Measurements from ENCODE around the gene SETD2.

SETD2 gene

GRCh38 chr3:46995901-46996562 lies 167.9 kb downstream of the SETD2 start:
- H3K79me1 ChIP-seq (ENCODE audit: low read length), result no peaks in the 10 kb centered on the region
- no peak overlapping the region for H3K18ac ChIP-seq (ENCODE audit: low read length)
- no peak overlapping the region for H3K4ac ChIP-seq (ENCODE audit: low read depth, low read length)
- WGBS (ENCODE audit: extremely low coverage, insufficient coverage, low lambda C conversion rate), result no CpG with 5 or more reads among the region's 22 CpGs
- H3K9ac ChIP-seq (ENCODE audit: low read length), result no peak overlapping the region
- no peak overlapping the region for H4K5ac ChIP-seq (ENCODE audit: low read length)
- no peak overlapping the region for H3K27ac ChIP-seq (ENCODE audit: low read depth, low read length)
- no peak overlapping the region for H2BK120ac ChIP-seq (ENCODE audit: low read depth, low read length)
- DNase-seq, result no peak
- no peak overlapping the region for H2BK15ac ChIP-seq (replicated peaks; ENCODE audit: low read depth)
- H3K36me3 ChIP-seq (ENCODE audit: control insufficient read depth, insufficient read depth, low read length), result no peaks in the 10 kb centered on the region
- H3K4me2 ChIP-seq (ENCODE audit: low read length), result no peak overlapping the region
- no peak overlapping the region for H3K23ac ChIP-seq (ENCODE audit: low read length)
- no peak overlapping the region for H2BK5ac ChIP-seq (ENCODE audit: low read length)
- H4K8ac ChIP-seq (ENCODE audit: low read depth, low read length), result no peak overlapping the region
- no peaks in the 10 kb centered on the region for H3K4me1 ChIP-seq (ENCODE audit: control insufficient read depth, low read depth, low read length)
- H3K4me3 ChIP-seq (ENCODE audit: low read length), result no peak overlapping the region
- H3K27me3 ChIP-seq (ENCODE audit: insufficient read depth, low read length, poor library complexity), result no peaks in the 10 kb centered on the region
- no peaks in the 10 kb centered on the region for H3K79me2 ChIP-seq (ENCODE audit: control insufficient read depth, insufficient read depth, low read length)
- H2AK5ac ChIP-seq (ENCODE audit: low read length), result no peak overlapping the region
- no peak overlapping the region for H3K56ac ChIP-seq (ENCODE audit: low read length)

DNA sequence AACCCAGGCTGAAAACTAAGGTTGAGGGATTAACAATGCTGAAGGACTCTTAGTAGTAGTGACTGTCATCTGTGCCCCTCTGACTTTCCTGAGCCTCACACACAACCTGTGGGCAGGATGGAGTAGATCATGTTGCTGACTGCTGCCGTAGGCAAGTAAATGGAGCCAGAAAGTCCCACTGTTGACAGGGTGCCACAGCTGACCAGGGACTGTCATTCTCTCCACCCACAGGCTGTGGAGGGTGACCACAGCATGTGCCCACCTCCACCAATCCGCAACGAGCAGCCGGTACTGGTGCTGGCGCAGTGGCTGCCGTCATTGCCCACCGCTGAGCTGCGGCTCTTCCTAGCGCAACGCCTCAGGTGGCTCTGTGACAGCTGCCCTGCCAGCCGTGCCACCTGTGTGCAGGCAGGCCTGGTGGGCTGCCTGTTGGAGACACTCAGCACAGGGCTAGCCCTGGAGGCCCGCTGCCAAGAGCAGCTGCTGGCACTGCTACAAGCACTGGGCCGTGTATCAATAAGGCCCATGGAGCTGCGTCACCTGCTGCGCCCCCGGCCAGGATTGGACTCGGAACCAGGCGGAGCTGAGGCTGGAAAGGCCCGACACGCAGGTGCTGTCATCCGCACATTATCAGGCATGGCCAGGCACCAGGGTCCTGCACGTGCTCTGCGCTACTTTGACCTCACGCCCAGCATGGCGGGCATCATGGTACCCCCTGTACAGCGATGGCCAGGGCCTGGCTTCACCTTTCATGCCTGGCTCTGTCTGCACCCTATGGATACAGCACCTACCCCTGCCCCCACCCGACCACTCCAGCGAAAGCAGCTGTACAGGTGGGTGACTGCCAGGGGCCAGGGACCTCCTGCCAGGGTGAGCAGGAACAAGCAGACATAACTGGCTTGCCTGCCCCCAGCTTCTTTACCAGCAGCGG lies 168.8 kb downstream of the SETD2 start:
- Histone ChIP-seq H3K56ac (ENCODE audit: low read length) (no peak overlapping the region), H3K79me2 (ENCODE audit: control insufficient read depth, insufficient read depth, low read length) (no peaks in the 10 kb centered on the region), H2BK15ac (replicated peaks; ENCODE audit: low read depth) (no peak overlapping the region), H2BK120ac (ENCODE audit: low read depth, low read length) (no peak overlapping the region), H4K8ac (ENCODE audit: low read depth, low read length) (no peak overlapping the region), H3K9ac (ENCODE audit: low read length) (no peak overlapping the region), H4K5ac (ENCODE audit: low read length) (no peak overlapping the region), H3K79me1 (ENCODE audit: low read length) (no peaks in the 10 kb centered on the region), H3K27me3 (ENCODE audit: insufficient read depth, low read length, poor library complexity) (no peaks in the 10 kb centered on the region), H2AK5ac (ENCODE audit: low read length) (no peak overlapping the region), H3K27ac (ENCODE audit: low read depth, low read length) (no peak overlapping the region), H3K23ac (ENCODE audit: low read length) (no peak overlapping the region), H3K4me1 (ENCODE audit: control insufficient read depth, low read depth, low read length) (no peaks in the 10 kb centered on the region), H3K4me2 (ENCODE audit: low read length) (no peak overlapping the region), H3K4me3 (ENCODE audit: low read length) (no peak overlapping the region), H3K36me3 (ENCODE audit: control insufficient read depth, insufficient read depth, low read length) (no peaks in the 10 kb centered on the region), H3K4ac (ENCODE audit: low read depth, low read length) (no peak overlapping the region), H2BK5ac (ENCODE audit: low read length) (no peak overlapping the region), H3K18ac (ENCODE audit: low read length) (no peak overlapping the region)
- no CpG with 5 or more reads among the region's 29 CpGs for WGBS (ENCODE audit: extremely low coverage, insufficient coverage, low lambda C conversion rate)
- DNase-seq, result no peak

- Histone ChIP-seq H3K23ac (ENCODE audit: low read length) (no peak overlapping the region), H3K27ac (ENCODE audit: low read depth, low read length) (no peak overlapping the region), H2BK15ac (replicated peaks; ENCODE audit: low read depth) (no peak overlapping the region), H3K4me3 (ENCODE audit: low read length) (no peak overlapping the region), H3K4me2 (ENCODE audit: low read length) (no peak overlapping the region), H3K4me1 (ENCODE audit: control insufficient read depth, low read depth, low read length) (peaks cover 3% of the 10 kb centered on the region), H3K9ac (ENCODE audit: low read length) (no peak overlapping the region), H3K4ac (ENCODE audit: low read depth, low read length) (no peak overlapping the region), H3K36me3 (ENCODE audit: control insufficient read depth, insufficient read depth, low read length) (no peaks in the 10 kb centered on the region), H3K79me2 (ENCODE audit: control insufficient read depth, insufficient read depth, low read length) (no peaks in the 10 kb centered on the region), H2AK5ac (ENCODE audit: low read length) (no peak overlapping the region), H3K79me1 (ENCODE audit: low read length) (no peaks in the 10 kb centered on the region), H3K18ac (ENCODE audit: low read length) (no peak overlapping the region), H2BK120ac (ENCODE audit: low read depth, low read length) (no peak overlapping the region), H3K27me3 (ENCODE audit: insufficient read depth, low read length, poor library complexity) (no peaks in the 10 kb centered on the region), H2BK5ac (ENCODE audit: low read length) (no peak overlapping the region), H4K8ac (ENCODE audit: low read depth, low read length) (no peak overlapping the region), H3K56ac (ENCODE audit: low read length) (no peak overlapping the region), H4K5ac (ENCODE audit: low read length) (no peak overlapping the region)
- no peak for DNase-seq
- WGBS (ENCODE audit: extremely low coverage, insufficient coverage, low lambda C conversion rate), result no CpG with 5 or more reads among the region's 7 CpGs
Measured at GRCh38 chr3:46993986-46994385, 169.9 kb downstream of the SETD2 start.

DNA sequence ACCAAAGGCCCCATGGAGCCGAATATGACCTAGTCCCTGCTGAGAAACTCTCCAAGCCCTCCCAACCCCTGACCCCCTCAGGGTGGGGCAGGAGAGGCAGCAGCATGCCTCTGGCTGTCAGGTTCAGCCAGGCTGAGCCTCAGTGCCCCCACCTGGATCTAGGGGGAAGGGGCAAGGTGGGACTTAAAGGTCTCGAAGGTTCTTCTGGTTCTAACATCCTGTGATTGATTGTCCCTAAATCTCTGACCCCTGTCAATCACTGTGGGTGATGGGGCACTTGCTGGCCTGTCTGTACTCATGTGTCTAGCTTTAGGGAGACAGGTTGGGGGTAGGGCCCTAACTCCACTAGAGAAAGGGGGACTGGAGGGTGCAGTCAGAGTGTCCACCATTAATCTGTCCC lies 170.6 kb downstream of the SETD2 start:
- Histone ChIP-seq H2BK5ac (ENCODE audit: low read length) (no peak overlapping the region), H4K8ac (ENCODE audit: low read depth, low read length) (no peak overlapping the region), H2BK15ac (replicated peaks; ENCODE audit: low read depth) (no peak overlapping the region), H3K4me2 (ENCODE audit: low read length) (no peak overlapping the region), H3K18ac (ENCODE audit: low read length) (no peak overlapping the region), H3K4me3 (ENCODE audit: low read length) (no peak overlapping the region), H3K23ac (ENCODE audit: low read length) (no peak overlapping the region), H4K5ac (ENCODE audit: low read length) (no peak overlapping the region), H3K27ac (ENCODE audit: low read depth, low read length) (no peak overlapping the region), H2BK120ac (ENCODE audit: low read depth, low read length) (no peak overlapping the region), H3K4me1 (ENCODE audit: control insufficient read depth, low read depth, low read length) (peaks cover 3% of the 10 kb centered on the region), H3K56ac (ENCODE audit: low read length) (no peak overlapping the region), H3K79me2 (ENCODE audit: control insufficient read depth, insufficient read depth, low read length) (no peaks in the 10 kb centered on the region), H3K27me3 (ENCODE audit: insufficient read depth, low read length, poor library complexity) (no peaks in the 10 kb centered on the region), H2AK5ac (ENCODE audit: low read length) (no peak overlapping the region), H3K79me1 (ENCODE audit: low read length) (no peaks in the 10 kb centered on the region), H3K9ac (ENCODE audit: low read length) (no peak overlapping the region), H3K4ac (ENCODE audit: low read depth, low read length) (no peak overlapping the region), H3K36me3 (ENCODE audit: control insufficient read depth, insufficient read depth, low read length) (no peaks in the 10 kb centered on the region)
- WGBS (ENCODE audit: extremely low coverage, insufficient coverage, low lambda C conversion rate), result no CpG with 5 or more reads among the region's 2 CpGs
- no peak for DNase-seq

DNA sequence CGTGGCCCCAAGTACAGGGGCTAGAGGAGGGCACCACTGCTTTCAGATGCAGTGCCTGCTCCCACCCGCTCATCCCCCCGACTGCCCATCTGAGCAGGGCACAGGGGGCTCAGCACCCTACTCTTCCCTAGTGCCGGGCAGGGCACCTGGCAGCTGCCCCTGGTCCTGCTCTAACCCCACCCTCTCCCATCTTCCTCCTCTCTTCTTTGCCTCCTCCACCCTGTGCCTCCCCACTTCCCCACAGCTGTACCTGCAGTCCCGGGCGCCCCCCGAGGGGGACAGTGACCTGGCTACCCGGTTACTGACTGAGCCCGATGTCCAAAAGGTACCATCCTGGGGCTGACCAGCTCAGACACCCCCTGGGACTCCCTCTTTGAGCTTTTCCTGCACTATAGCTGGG lies 171.7 kb downstream of the SETD2 start:
- no peaks in the 10 kb centered on the region for H3K79me2 ChIP-seq (ENCODE audit: control insufficient read depth, insufficient read depth, low read length)
- H2BK5ac ChIP-seq (ENCODE audit: low read length), result no peak overlapping the region
- no peak overlapping the region for H3K27ac ChIP-seq (ENCODE audit: low read depth, low read length)
- H3K9ac ChIP-seq (ENCODE audit: low read length), result no peak overlapping the region
- DNase-seq, result no peak
- no peak overlapping the region for H4K5ac ChIP-seq (ENCODE audit: low read length)
- no peak overlapping the region for H4K8ac ChIP-seq (ENCODE audit: low read depth, low read length)
- no peak overlapping the region for H3K18ac ChIP-seq (ENCODE audit: low read length)
- no CpG with 5 or more reads among the region's 9 CpGs for WGBS (ENCODE audit: extremely low coverage, insufficient coverage, low lambda C conversion rate)
- no peak overlapping the region for H2BK15ac ChIP-seq (replicated peaks; ENCODE audit: low read depth)
- H3K23ac ChIP-seq (ENCODE audit: low read length), result no peak overlapping the region
- no peaks in the 10 kb centered on the region for H3K27me3 ChIP-seq (ENCODE audit: insufficient read depth, low read length, poor library complexity)
- no peak overlapping the region for H2AK5ac ChIP-seq (ENCODE audit: low read length)
- H3K79me1 ChIP-seq (ENCODE audit: low read length), result no peaks in the 10 kb centered on the region
- no peak overlapping the region for H2BK120ac ChIP-seq (ENCODE audit: low read depth, low read length)
- peaks cover 11% of the 10 kb centered on the region for H3K4me1 ChIP-seq (ENCODE audit: control insufficient read depth, low read depth, low read length)
- H3K4ac ChIP-seq (ENCODE audit: low read depth, low read length), result no peak overlapping the region
- no peak overlapping the region for H3K4me3 ChIP-seq (ENCODE audit: low read length)
- no peak overlapping the region for H3K56ac ChIP-seq (ENCODE audit: low read length)
- no peaks in the 10 kb centered on the region for H3K36me3 ChIP-seq (ENCODE audit: control insufficient read depth, insufficient read depth, low read length)
- no peak overlapping the region for H3K4me2 ChIP-seq (ENCODE audit: low read length)

Data from mesendoderm (in vitro differentiated cells).